DOHH2 (cell line): ENCODE data around the gene SUMO1.

Source experiments
- EZH2phosphoT487 ChIP-seq: fragments of 200-600 bp; sonication (generic); IDR thresholded peaks from 2 replicates; pipeline ENCODE4 v1.6.1; 2017; ENCODE audit warnings: borderline replicate concordance, mild to moderate bottlenecking, antibody characterized with exemption, low read length, moderate library complexity, mixed read lengths
- TF ChIP-seq, protein P1 (sequence below): fragments of 200-600 bp; sonication (generic); IDR thresholded peaks from one replicate; pipeline ENCODE4 v1.5.1; 2014; ENCODE audit warnings: antibody characterized with exemption, mild to moderate bottlenecking, low read depth, low read length; ENCODE audit not compliant: poor library complexity, severe bottlenecking

DNA sequence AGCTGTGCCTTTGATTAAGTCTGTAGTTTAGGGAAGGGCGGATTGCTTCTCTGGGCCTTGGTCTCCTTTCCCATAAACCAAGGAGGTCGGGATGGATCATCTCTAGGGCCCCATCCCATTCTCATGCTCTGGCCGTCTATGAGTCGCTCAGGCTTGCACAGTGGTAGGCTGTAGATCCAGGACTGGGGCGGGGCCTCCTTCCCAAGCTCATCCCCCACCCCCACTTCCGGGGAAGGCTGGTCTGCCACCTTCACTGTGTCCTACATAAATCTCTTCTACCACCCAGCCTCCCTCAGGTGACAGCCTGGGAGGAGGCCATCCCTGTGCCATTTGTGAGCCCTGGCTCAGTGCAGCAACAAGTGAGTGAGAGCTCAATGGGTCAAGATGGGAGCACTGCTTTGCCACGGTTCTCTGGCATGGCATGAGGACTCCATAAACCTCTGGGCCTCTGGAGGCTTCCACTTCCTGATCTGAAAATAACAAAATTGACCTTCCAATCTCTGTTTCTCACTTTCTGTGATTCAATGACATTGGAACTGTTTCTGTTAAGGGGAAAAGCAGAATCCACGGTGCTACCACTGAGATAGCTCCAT lies 68.5 kb downstream of the SUMO1 start:
- TF ChIP-seq, protein P1, sequence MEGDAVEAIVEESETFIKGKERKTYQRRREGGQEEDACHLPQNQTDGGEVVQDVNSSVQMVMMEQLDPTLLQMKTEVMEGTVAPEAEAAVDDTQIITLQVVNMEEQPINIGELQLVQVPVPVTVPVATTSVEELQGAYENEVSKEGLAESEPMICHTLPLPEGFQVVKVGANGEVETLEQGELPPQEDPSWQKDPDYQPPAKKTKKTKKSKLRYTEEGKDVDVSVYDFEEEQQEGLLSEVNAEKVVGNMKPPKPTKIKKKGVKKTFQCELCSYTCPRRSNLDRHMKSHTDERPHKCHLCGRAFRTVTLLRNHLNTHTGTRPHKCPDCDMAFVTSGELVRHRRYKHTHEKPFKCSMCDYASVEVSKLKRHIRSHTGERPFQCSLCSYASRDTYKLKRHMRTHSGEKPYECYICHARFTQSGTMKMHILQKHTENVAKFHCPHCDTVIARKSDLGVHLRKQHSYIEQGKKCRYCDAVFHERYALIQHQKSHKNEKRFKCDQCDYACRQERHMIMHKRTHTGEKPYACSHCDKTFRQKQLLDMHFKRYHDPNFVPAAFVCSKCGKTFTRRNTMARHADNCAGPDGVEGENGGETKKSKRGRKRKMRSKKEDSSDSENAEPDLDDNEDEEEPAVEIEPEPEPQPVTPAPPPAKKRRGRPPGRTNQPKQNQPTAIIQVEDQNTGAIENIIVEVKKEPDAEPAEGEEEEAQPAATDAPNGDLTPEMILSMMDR: no peak
- TF ChIP-seq EZH2phosphoT487: no peak
